ENCODE data around the gene MYO1D.

- TF ChIP-seq REST (IDR thresholded peaks at IDR 0.05; ENCODE audit: insufficient read depth in 1 of 2, low read depth in 2 of 2, low read length in 1 of 2) (no peak), TCF7L2 (IDR thresholded peaks at IDR 0.05; ENCODE audit: low read depth, low read length) (no peak), CTCF (IDR thresholded peaks at IDR 0.05) (no peak), SIN3A (IDR thresholded peaks at IDR 0.05; ENCODE audit: borderline replicate concordance, insufficient read depth, low read depth, low read length) (no peak), POLR2AphosphoS5 (IDR thresholded peaks at IDR 0.05; ENCODE audit: low read depth, low read length) (no peak)
These were observed 69.3 kb downstream of the MYO1D start for GRCh38 chr17:32807577-32807976.

Measured in Panc1 (cell line).